HEK293 (cell line): ENCODE data around the gene ZFPM1.

Source experiments
- CTCF ChIA-PET: fragments of 350-600 bp; formaldehyde crosslinking; extraction: SDS; loops from one replicate; lab custom pipeline; 2021; ENCODE audit warnings: antibody characterized with exemption; lab: Yijun Ruan, JAX
- POLR2A ChIA-PET: fragments of 300-600 bp; formaldehyde crosslinking; extraction: SDS; loops from one replicate; lab custom pipeline; 2020; ENCODE audit warnings: antibody characterized with exemption, inconsistent platforms; lab: Yijun Ruan, JAX
- H3K27ac ChIP-seq: fragments of 200-500 bp; sonication (Bioruptor generic); 2 replicates; pipeline ENCODE4 v1.5.1; 2014; ENCODE audit warnings: low read depth, low read length, control low read depth, inconsistent platforms; ENCODE audit errors: extremely low read depth
- H3K36me3 ChIP-seq, 2 experiments: fragments of 200-500 bp in 1 of 2; sonication (Bioruptor generic) in 1 of 2; 1 replicate in 1 of 2; 2 replicates in 1 of 2; pipeline ENCODE4 v1.5.1; 2014 to 2017; ENCODE audit warnings: inconsistent platforms in 2 of 2, low read length in 2 of 2; ENCODE audit not compliant: control insufficient read depth in 2 of 2, insufficient read depth in 1 of 2
- H3K4me1 ChIP-seq: fragments of 200-500 bp; sonication (Bioruptor generic); 2 replicates; pipeline ENCODE4 v1.5.1; 2014; ENCODE audit warnings: mild to moderate bottlenecking, low read length, inconsistent platforms; ENCODE audit not compliant: control insufficient read depth, insufficient read depth
- H3K4me3 ChIP-seq: 2 replicates; pipeline ENCODE4 v1.5.1; 2011; ENCODE audit warnings: low read depth, mild to moderate bottlenecking, control low read depth, low read length, moderate library complexity
- H3K9me3 ChIP-seq: fragments of 200-500 bp; sonication (Bioruptor generic); 2 replicates; pipeline ENCODE4 v1.5.1; 2014; ENCODE audit warnings: low read depth, low read length, inconsistent platforms; ENCODE audit not compliant: control insufficient read depth, insufficient read depth
- FEZF1 ChIP-seq: fragments of 450-650 bp; formaldehyde crosslinking; IDR thresholded peaks from 2 replicates; pipeline ENCODE4 v1.5.1; 2016; ENCODE audit warnings: missing biosample characterization, missing genetic modification characterization
- GLIS2 ChIP-seq: fragments of 450-650 bp; formaldehyde crosslinking; IDR thresholded peaks from 2 replicates; pipeline ENCODE4 v1.5.1; 2016; ENCODE audit warnings: missing biosample characterization, missing genetic modification characterization
- OSR2 ChIP-seq: fragments of 450-650 bp; formaldehyde crosslinking; IDR thresholded peaks from 2 replicates; pipeline ENCODE4 v1.5.1; 2016; ENCODE audit warnings: missing biosample characterization, missing genetic modification characterization
- RBAK ChIP-seq: fragments of 450-650 bp; formaldehyde crosslinking; IDR thresholded peaks from 2 replicates; pipeline ENCODE4 v1.5.1; 2016; ENCODE audit warnings: missing biosample characterization, missing genetic modification characterization
- SCRT1 ChIP-seq: fragments of 450-650 bp; formaldehyde crosslinking; IDR thresholded peaks from 2 replicates; pipeline ENCODE4 v1.5.1; 2016; ENCODE audit warnings: missing biosample characterization, missing genetic modification characterization, borderline replicate concordance
- SCRT2 ChIP-seq: fragments of 450-650 bp; formaldehyde crosslinking; IDR thresholded peaks from 2 replicates; pipeline ENCODE4 v1.5.1; 2016; ENCODE audit warnings: missing biosample characterization, missing genetic modification characterization
- ZBTB8A ChIP-seq: fragments of 450-650 bp; formaldehyde crosslinking; IDR thresholded peaks from 2 replicates; pipeline ENCODE4 v1.5.1; 2016; ENCODE audit warnings: missing biosample characterization, missing genetic modification characterization
- ZEB2 ChIP-seq: fragments of 450-650 bp; formaldehyde crosslinking; IDR thresholded peaks from 2 replicates; pipeline ENCODE4 v1.5.1; 2016; ENCODE audit warnings: missing biosample characterization, missing genetic modification characterization
- ZNF146 ChIP-seq: fragments of 450-650 bp; formaldehyde crosslinking; IDR thresholded peaks from 2 replicates; pipeline ENCODE4 v1.5.1; 2016; ENCODE audit warnings: missing biosample characterization, missing genetic modification characterization
- ZNF157 ChIP-seq: fragments of 450-650 bp; formaldehyde crosslinking; IDR thresholded peaks from 2 replicates; pipeline ENCODE4 v1.5.1; 2016; ENCODE audit warnings: missing biosample characterization, missing genetic modification characterization
- ZNF169 ChIP-seq: fragments of 450-650 bp; formaldehyde crosslinking; IDR thresholded peaks from 2 replicates; pipeline ENCODE4 v1.5.1; 2016; ENCODE audit warnings: missing biosample characterization, missing genetic modification characterization
- ZNF211 ChIP-seq: fragments of 450-650 bp; formaldehyde crosslinking; IDR thresholded peaks from 2 replicates; pipeline ENCODE4 v1.5.1; 2016; ENCODE audit warnings: low read depth, missing biosample characterization, missing genetic modification characterization
- ZNF292 ChIP-seq: fragments of 450-650 bp; formaldehyde crosslinking; IDR thresholded peaks from 2 replicates; pipeline ENCODE4 v1.5.1; 2016; ENCODE audit warnings: low read depth, missing biosample characterization, missing genetic modification characterization, borderline replicate concordance
- ZNF391 ChIP-seq: fragments of 450-650 bp; formaldehyde crosslinking; IDR thresholded peaks from 2 replicates; pipeline ENCODE4 v1.5.1; 2016; ENCODE audit warnings: low read depth, missing biosample characterization, missing genetic modification characterization, borderline replicate concordance
- ZNF600 ChIP-seq: fragments of 450-650 bp; formaldehyde crosslinking; IDR thresholded peaks from 2 replicates; pipeline ENCODE4 v1.5.1; 2016; ENCODE audit warnings: missing biosample characterization, missing genetic modification characterization
- ZNF610 ChIP-seq: fragments of 450-650 bp; formaldehyde crosslinking; IDR thresholded peaks from 2 replicates; pipeline ENCODE4 v1.5.1; 2016; ENCODE audit warnings: missing biosample characterization, missing genetic modification characterization, borderline replicate concordance
- ZNF660 ChIP-seq: fragments of 450-650 bp; IDR thresholded peaks from 2 replicates; pipeline ENCODE4 v1.5.1; 2018; ENCODE audit warnings: missing biosample characterization, mild to moderate bottlenecking, missing genetic modification characterization
- ZNF792 ChIP-seq: fragments of 450-650 bp; formaldehyde crosslinking; IDR thresholded peaks from 2 replicates; pipeline ENCODE4 v1.5.1; 2016; ENCODE audit warnings: missing biosample characterization, missing genetic modification characterization
- TF ChIP-seq, protein P1 (sequence below): fragments of 450-650 bp; formaldehyde crosslinking; IDR thresholded peaks from 2 replicates; pipeline ENCODE4 v1.5.1; 2017; ENCODE audit warnings: missing biosample characterization, missing genetic modification characterization
- TF ChIP-seq, protein P2 (sequence below): fragments of 450-650 bp; formaldehyde crosslinking; IDR thresholded peaks from 2 replicates; pipeline ENCODE4 v1.5.1; 2016; ENCODE audit warnings: missing biosample characterization, missing genetic modification characterization
- TF ChIP-seq, protein P3 (sequence below): sonication (generic); formaldehyde crosslinking; IDR thresholded peaks from 2 replicates; pipeline ENCODE4 v1.8.1; 2022; ENCODE audit warnings: mild to moderate bottlenecking, moderate library complexity, missing genetic modification reagents
- TF ChIP-seq, protein P4 (sequence below): fragments of 450-650 bp; formaldehyde crosslinking; IDR thresholded peaks from 2 replicates; pipeline ENCODE4 v1.5.1; 2016; ENCODE audit warnings: missing biosample characterization, missing genetic modification characterization

ZFPM1 gene

DNA sequence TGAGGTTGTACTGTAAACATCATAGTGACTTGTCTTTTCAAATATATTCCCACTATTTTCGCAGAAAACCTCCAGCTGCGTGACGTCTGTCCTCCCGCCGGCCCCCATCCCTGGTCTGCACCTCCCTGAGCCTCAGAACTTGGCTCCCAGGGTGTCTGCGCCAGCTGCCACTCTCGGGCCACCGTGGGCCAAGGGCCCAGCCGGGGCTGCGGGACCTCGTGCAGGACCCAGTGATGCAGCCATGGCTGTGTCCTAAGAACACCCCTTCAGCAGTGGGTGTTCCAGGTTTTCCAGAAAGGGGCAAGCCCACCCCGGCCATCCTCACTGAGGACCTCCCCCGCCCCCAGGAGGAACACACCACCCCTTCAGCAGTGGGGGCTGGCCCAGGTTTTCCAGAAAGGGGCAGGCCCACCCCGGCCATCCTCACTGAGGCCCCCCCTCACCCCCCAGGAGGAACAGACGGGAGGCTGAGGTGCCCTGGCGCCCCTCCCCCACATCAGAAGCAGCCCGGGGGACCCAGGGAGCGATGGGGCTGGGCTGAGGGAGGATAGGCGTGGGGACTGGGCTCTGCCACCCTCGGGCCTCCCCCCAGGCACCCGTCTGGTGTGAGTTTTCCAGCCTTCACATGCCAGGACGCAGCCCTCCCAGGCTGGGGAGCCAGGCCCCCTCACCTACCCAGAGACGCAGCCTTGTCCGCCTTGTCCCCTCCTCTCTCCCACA is 12.2 kb upstream of the ZFPM1 start:
- Histone ChIP-seq H3K4me1 (no peaks in the 10 kb centered on the region), H3K36me3 (no peaks in the 10 kb centered on the region), H3K4me3 (no peak overlapping the region), H3K27ac (no peak overlapping the region), H3K9me3 (no peaks in the 10 kb centered on the region)
- POLR2A ChIA-PET = no interaction called here
- CTCF ChIA-PET = interaction anchor here (0.6 to 1.0 kb wide), 2 partner anchors 90 to 121 kb away, joined by 5 to 6 read pairs; no protein-coding TSS in a partner anchor
- no peak for TF ChIP-seq ZEB2 (tag by site-specific recombination)
- TF ChIP-seq ZNF211 (tag by site-specific recombination) = no peak
- TF ChIP-seq, protein P1, sequence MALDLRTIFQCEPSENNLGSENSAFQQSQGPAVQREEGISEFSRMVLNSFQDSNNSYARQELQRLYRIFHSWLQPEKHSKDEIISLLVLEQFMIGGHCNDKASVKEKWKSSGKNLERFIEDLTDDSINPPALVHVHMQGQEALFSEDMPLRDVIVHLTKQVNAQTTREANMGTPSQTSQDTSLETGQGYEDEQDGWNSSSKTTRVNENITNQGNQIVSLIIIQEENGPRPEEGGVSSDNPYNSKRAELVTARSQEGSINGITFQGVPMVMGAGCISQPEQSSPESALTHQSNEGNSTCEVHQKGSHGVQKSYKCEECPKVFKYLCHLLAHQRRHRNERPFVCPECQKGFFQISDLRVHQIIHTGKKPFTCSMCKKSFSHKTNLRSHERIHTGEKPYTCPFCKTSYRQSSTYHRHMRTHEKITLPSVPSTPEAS (tag by site-specific recombination) = no peak
- TF ChIP-seq ZNF610 (tag by site-specific recombination) = no peak
- TF ChIP-seq, protein P2, sequence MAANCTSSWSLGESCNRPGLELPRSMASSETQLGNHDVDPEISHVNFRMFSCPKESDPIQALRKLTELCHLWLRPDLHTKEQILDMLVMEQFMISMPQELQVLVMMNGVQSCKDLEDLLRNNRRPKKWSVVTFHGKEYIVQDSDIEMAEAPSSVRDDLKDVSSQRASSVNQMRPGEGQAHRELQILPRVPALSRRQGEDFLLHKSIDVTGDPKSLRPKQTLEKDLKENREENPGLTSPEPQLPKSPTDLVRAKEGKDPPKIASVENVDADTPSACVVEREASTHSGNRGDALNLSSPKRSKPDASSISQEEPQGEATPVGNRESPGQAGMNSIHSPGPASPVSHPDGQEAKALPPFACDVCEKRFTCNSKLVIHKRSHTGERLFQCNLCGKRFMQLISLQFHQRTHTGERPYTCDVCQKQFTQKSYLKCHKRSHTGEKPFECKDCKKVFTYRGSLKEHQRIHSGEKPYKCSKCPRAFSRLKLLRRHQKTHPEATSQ (tag by site-specific recombination) = no peak
- TF ChIP-seq ZNF157 (tag by site-specific recombination) = no peak

DNA sequence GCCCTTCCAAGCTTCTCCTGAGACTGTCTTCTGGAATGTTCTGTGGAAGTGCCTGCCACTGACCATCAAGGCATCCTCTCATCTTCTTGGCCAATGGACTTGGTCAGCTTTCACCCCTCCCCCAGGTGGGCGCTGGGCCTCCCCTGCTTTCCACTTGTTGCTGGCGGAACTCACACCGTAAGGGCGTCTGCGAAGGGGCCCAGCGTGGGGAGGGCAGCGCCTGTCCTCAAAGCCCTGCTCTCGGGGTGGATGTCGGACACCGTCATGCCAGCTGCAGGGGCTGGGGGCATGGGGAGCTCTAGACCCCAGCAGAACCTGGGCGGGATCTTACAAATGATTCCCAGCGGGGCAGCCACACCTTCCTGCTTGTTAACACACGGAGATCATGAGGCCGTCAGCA is 11.6 kb upstream of the ZFPM1 start:
- Histone ChIP-seq H3K27ac (no peak overlapping the region), H3K9me3 (no peaks in the 10 kb centered on the region), H3K36me3 (no peaks in the 10 kb centered on the region), H3K4me3 (no peak overlapping the region), H3K4me1 (no peaks in the 10 kb centered on the region)
- TF ChIP-seq SCRT2 (peak; percentile 81), SCRT1 (tag by site-specific recombination) (0 out of 2 replicates have a peak, but pooled peaks have one; percentile 10), ZBTB8A (tag by site-specific recombination) (no peak)
- ChIA-PET CTCF (interaction anchor here (0.6 to 1.0 kb wide), 3 partner anchors 89 to 128 kb away, joined by 3 to 6 read pairs (median 5); no protein-coding TSS in a partner anchor), POLR2A (no interaction called here)

DNA sequence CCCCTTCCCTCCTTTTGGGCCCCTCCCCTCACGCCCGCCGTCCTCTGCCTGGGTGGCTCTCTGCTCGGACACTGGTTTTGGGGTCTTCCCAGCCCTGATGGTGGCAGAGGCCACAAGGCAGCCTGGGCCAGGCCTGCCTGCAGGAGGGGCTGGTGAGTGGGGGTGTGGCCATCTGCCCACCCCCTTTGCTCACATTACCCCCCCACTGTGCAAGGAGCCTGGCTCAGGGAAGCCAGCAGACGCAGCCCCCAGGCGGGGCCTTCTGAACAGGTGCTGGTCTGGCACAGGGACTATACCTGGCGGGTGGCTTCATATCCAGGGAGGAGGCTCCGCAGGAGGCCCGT is 10.7 kb upstream of the ZFPM1 start:
- Histone ChIP-seq H3K9me3 (no peaks in the 10 kb centered on the region), H3K4me1 (no peaks in the 10 kb centered on the region), H3K27ac (no peak overlapping the region), H3K36me3 (no peaks in the 10 kb centered on the region), H3K4me3 (no peak overlapping the region)
- ChIA-PET CTCF (no interaction called here), POLR2A (no interaction called here)
- TF ChIP-seq OSR2 (tag by site-specific recombination) = no peak
- no peak for TF ChIP-seq FEZF1 (tag by site-specific recombination)
- TF ChIP-seq ZNF169 = no peak
- no peak for TF ChIP-seq ZNF660 (tag by site-specific recombination)
- TF ChIP-seq GLIS2 (tag by site-specific recombination) = no peak
- no peak for TF ChIP-seq ZNF792 (tag by site-specific recombination)
- TF ChIP-seq ZNF292 = no peak
- TF ChIP-seq, protein P3, sequence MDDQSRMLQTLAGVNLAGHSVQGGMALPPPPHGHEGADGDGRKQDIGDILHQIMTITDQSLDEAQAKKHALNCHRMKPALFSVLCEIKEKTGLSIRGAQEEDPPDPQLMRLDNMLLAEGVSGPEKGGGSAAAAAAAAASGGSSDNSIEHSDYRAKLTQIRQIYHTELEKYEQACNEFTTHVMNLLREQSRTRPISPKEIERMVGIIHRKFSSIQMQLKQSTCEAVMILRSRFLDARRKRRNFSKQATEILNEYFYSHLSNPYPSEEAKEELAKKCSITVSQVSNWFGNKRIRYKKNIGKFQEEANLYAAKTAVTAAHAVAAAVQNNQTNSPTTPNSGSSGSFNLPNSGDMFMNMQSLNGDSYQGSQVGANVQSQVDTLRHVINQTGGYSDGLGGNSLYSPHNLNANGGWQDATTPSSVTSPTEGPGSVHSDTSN (CRISPR knock-in tag) = no peak
- TF ChIP-seq ZNF146 = no peak
- TF ChIP-seq ZNF391 (tag by site-specific recombination) = no peak
- TF ChIP-seq, protein P4, sequence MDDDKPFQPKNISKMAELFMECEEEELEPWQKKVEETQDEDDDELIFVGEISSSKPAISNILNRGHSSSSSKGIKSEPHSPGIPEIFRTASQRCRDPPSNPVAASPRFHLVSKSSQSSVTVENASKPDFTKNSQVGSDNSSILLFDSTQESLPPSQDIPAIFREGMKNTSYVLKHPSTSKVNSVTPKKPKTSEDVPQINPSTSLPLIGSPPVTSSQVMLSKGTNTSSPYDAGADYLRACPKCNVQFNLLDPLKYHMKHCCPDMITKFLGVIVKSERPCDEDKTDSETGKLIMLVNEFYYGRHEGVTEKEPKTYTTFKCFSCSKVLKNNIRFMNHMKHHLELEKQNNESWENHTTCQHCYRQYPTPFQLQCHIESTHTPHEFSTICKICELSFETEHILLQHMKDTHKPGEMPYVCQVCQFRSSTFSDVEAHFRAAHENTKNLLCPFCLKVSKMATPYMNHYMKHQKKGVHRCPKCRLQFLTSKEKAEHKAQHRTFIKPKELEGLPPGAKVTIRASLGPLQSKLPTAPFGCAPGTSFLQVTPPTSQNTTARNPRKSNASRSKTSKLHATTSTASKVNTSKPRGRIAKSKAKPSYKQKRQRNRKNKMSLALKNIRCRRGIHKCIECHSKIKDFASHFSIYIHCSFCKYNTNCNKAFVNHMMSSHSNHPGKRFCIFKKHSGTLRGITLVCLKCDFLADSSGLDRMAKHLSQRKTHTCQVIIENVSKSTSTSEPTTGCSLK = no peak
- TF ChIP-seq RBAK (tag by site-specific recombination) = no peak
- no peak for TF ChIP-seq ZNF600 (tag by site-specific recombination)
